Chondrocyte (in vitro differentiated cells): ENCODE results near the gene ATG4B. TPM values are rescaled to one million over a fixed set of nuclear protein-coding genes. Genes with fewer than 3 reads are reported as not detected.

Experiments used
- DNase-seq: peaks from one replicate; pipeline ENCODE4 v3.0.0; 2021; ENCODE audit warnings: mixed read lengths, low spot score
- H3K27ac Mint-ChIP-seq: one replicate; pipeline ENCODE4 v1.8.0; 2021; ENCODE audit warnings: mild to moderate bottlenecking, moderate library complexity, mixed read lengths; ENCODE audit not compliant: unreplicated experiment
- H3K27me3 Mint-ChIP-seq: 2 replicates; pipeline ENCODE4 v1.8.0; 2021; ENCODE audit warnings: low read depth, mixed read lengths
- H3K36me3 Mint-ChIP-seq: 2 replicates; pipeline ENCODE4 v1.8.0; 2021; ENCODE audit warnings: low read depth, mixed read lengths
- H3K4me1 Mint-ChIP-seq: 2 replicates; pipeline ENCODE4 v1.8.0; 2021; ENCODE audit warnings: low read depth, mild to moderate bottlenecking, mixed read lengths
- H3K4me3 Mint-ChIP-seq: one replicate; pipeline ENCODE4 v1.8.0; 2021; ENCODE audit warnings: mild to moderate bottlenecking, moderate library complexity, mixed read lengths; ENCODE audit not compliant: unreplicated experiment
- H3K9me3 Mint-ChIP-seq: 2 replicates; pipeline ENCODE4 v1.8.0; 2021; ENCODE audit warnings: low read depth, mixed read lengths
- total RNA-seq: library from RNA; stranded (reverse); gene quantifications from 3 replicates; pipeline ENCODE4 v1.2.1, GENCODE V29; 2021
- TF ChIP-seq, protein P1 (sequence below): fragments of 200-600 bp; sonication (generic); IDR thresholded peaks from 2 replicates; pipeline ENCODE4 v1.5.0; 2021; ENCODE audit warnings: antibody characterized with exemption, mild to moderate bottlenecking, moderate library complexity

The ATG4B gene
- total RNA-seq, 1 donor from 2014 or later: 57.2 TPM

DNA sequence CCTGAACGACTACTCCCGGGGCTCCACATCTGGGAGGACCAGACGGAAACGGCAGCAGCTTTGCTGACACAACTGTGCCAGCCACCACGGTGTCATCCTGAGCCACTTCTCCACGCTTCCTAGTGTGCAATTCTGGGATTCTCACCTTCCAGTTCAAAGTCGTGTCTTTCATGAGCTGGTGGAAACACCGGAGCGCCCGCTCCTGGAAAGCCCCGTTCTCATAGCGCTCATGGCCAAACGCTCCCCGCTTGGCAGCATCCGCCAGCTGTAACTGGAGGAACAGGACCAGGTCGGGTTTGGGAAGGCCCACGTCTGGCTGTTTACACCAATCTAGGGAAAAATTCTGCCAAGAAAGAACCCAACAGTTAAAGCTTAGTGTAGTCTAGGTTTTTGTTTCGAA lies 40.8 kb downstream of the ATG4B start:
- Mint-ChIP-seq H3K36me3 (peaks cover 6% of the 10 kb centered on the region), H3K27me3 (no peaks in the 10 kb centered on the region), H3K27ac (no peak overlapping the region), H3K4me1 (peaks cover 18% of the 10 kb centered on the region), H3K4me3 (no peak overlapping the region), H3K9me3 (no peaks in the 10 kb centered on the region)
- TF ChIP-seq, protein P1, sequence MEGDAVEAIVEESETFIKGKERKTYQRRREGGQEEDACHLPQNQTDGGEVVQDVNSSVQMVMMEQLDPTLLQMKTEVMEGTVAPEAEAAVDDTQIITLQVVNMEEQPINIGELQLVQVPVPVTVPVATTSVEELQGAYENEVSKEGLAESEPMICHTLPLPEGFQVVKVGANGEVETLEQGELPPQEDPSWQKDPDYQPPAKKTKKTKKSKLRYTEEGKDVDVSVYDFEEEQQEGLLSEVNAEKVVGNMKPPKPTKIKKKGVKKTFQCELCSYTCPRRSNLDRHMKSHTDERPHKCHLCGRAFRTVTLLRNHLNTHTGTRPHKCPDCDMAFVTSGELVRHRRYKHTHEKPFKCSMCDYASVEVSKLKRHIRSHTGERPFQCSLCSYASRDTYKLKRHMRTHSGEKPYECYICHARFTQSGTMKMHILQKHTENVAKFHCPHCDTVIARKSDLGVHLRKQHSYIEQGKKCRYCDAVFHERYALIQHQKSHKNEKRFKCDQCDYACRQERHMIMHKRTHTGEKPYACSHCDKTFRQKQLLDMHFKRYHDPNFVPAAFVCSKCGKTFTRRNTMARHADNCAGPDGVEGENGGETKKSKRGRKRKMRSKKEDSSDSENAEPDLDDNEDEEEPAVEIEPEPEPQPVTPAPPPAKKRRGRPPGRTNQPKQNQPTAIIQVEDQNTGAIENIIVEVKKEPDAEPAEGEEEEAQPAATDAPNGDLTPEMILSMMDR: no peak
- DNase-seq: no peak

- peaks cover 18% of the 10 kb centered on the region for H3K4me1 Mint-ChIP-seq
- no peak overlapping the region for H3K4me3 Mint-ChIP-seq
Measured at GRCh38 chr2:241678784-241679540, 41.5 kb downstream of the ATG4B start.

GRCh38 chr2:241680044-241680443 lies 42.6 kb downstream of the ATG4B start:
- Mint-ChIP-seq H3K4me3 (no peak overlapping the region), H3K9me3 (no peaks in the 10 kb centered on the region), H3K27ac (no peak overlapping the region), H3K36me3 (peaks cover 7% of the 10 kb centered on the region), H3K27me3 (no peaks in the 10 kb centered on the region), H3K4me1 (peaks cover 18% of the 10 kb centered on the region)
- no peak for DNase-seq
- TF ChIP-seq, protein P1: no peak

More at GRCh38 chr2:241678784-241679540, 41.5 kb downstream of the ATG4B start:
- Mint-ChIP-seq H3K27ac (peak overlapping the region; percentile 17), H3K27me3 (no peaks in the 10 kb centered on the region), H3K9me3 (no peaks in the 10 kb centered on the region), H3K36me3 (peaks cover 6% of the 10 kb centered on the region)
- TF ChIP-seq, protein P1: no peak
- no peak for DNase-seq

DNA sequence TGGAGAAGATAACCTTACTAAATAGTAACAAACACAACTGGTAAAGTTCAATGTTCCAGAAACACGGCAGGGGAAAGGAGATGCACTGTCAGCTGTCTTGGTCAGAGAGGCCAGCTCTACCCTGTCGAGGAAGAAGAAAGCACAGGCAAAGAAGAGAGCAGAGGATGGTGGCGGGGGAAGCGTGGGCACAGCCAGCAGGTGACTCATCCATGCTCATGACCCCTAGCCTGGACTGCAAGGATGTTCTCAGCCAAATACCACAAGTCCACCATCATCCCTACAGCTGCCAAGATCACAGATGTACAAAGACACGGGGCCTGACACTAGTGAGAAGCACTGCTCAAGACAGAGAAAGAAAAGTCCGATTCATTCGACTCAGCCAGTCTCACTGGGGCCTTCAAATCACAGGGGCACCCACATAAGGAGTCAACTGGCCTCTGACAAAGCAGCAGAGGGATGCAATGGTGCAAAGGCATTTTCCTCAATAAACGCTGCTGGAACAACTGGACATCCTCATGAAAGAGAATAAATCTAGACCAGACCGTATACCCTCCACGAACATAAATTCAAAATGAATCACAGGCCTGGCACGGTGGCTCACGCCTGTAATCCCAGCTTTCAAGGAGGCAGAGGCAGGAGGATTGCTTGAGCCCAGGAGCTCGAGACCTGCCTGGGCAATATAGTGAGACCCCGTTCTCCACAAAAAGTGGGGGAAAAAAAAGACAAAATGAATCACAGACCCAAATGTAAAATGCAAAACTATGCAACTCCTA lies 43.5 kb downstream of the ATG4B start:
- Mint-ChIP-seq H3K27ac (peak overlapping the region; percentile 95), H3K36me3 (peaks cover 7% of the 10 kb centered on the region), H3K27me3 (no peaks in the 10 kb centered on the region), H3K4me3 (peak overlapping the region; percentile 18), H3K4me1 (peaks cover 26% of the 10 kb centered on the region), H3K9me3 (no peaks in the 10 kb centered on the region)
- TF ChIP-seq, protein P1: no peak
- no peak for DNase-seq

- peak overlapping the region; percentile 72 for H3K27ac Mint-ChIP-seq
- H3K4me3 Mint-ChIP-seq: peak overlapping the region; percentile 92
- peaks cover 27% of the 10 kb centered on the region for H3K4me1 Mint-ChIP-seq
- no peaks in the 10 kb centered on the region for H3K27me3 Mint-ChIP-seq
- H3K9me3 Mint-ChIP-seq: no peaks in the 10 kb centered on the region
- TF ChIP-seq, protein P1: no peak
- no peak for DNase-seq
- H3K36me3 Mint-ChIP-seq: peaks cover 1% of the 10 kb centered on the region
Measured at GRCh38 chr2:241686324-241686649, 48.8 kb downstream of the ATG4B start.
